Mammary epithelial cell (primary cell): Measurements from ENCODE around the gene VAV2.

Experiments used
- EZH2 ChIP-seq: IDR thresholded peaks from 2 replicates; pipeline ENCODE4 v1.6.1; 2012; ENCODE audit warnings: low read length, inconsistent platforms, borderline replicate concordance
- TF ChIP-seq, protein P1 (sequence below), 2 donors: IDR thresholded peaks in 1 of 2; conservative IDR thresholded peaks in 1 of 2; 2 replicates each; pipeline ENCODE4 v1.5.1; 2011 to 2012; ENCODE audit warnings: inconsistent platforms in 2 of 2, low read length in 2 of 2, mild to moderate bottlenecking in 2 of 2, control low read depth in 1 of 2, low read depth in 1 of 2; ENCODE audit not compliant: insufficient read depth in 1 of 2; ENCODE audit errors: extremely low read depth in 1 of 2

- TF ChIP-seq, protein P1, sequence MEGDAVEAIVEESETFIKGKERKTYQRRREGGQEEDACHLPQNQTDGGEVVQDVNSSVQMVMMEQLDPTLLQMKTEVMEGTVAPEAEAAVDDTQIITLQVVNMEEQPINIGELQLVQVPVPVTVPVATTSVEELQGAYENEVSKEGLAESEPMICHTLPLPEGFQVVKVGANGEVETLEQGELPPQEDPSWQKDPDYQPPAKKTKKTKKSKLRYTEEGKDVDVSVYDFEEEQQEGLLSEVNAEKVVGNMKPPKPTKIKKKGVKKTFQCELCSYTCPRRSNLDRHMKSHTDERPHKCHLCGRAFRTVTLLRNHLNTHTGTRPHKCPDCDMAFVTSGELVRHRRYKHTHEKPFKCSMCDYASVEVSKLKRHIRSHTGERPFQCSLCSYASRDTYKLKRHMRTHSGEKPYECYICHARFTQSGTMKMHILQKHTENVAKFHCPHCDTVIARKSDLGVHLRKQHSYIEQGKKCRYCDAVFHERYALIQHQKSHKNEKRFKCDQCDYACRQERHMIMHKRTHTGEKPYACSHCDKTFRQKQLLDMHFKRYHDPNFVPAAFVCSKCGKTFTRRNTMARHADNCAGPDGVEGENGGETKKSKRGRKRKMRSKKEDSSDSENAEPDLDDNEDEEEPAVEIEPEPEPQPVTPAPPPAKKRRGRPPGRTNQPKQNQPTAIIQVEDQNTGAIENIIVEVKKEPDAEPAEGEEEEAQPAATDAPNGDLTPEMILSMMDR (conservative IDR thresholded peaks at IDR 0.05 in 1 of 2, IDR thresholded peaks at IDR 0.05 in 1 of 2; ENCODE audit: extremely low read depth in 1 of 2, insufficient read depth in 1 of 2, low read depth in 1 of 2, low read length in 2 of 2) = no peak
- TF ChIP-seq EZH2 = no peak
These were observed 130.4 kb downstream of the VAV2 start for GRCh38 chr9:133861692-133862091.
